ENCODE measurements around the gene CHERP.
"Not testable (repeated sequence)": the region's sequence is repeated elsewhere in the genome, so short reads cannot be mapped to it uniquely, and the experiment has no call there.

Gene CHERP

DNA sequence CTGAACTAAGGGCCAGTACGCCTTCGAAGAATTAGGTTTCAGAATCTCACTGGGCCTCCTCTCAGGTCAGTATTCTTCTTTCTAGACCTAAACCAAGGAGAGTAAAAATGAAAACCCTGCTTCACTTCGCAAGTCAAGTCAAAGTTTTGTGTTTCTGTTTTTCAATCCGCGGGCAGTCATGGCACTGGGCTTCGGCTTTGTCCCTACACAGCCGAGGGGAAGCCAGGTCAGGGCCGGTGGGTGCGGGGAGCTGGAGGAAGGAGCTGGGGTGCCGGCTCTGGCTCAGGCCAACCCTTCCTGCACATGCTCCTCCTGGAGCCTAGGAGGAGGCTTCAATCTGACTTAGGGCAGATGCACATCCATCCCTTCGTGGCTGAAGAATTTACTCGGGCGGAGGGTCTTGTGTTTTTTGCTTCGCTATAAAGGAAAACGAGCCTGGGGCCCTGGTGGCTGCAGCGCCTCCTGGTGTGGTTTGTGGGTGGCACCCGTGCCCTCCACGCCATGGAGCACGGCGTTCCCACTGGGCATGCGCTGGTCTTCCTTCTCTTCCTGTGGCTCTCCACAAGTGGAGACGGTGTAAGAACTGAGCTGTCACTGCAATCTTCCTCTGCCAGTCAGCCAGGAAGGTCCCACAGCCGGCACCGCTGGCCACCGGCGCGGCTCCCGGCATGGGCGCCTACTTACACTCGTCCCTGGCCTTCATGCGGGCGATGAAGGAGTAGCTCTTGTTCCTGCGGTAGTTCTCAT is 23.6 kb downstream of the CHERP start:
- no peak for ATAC-seq

DNA sequence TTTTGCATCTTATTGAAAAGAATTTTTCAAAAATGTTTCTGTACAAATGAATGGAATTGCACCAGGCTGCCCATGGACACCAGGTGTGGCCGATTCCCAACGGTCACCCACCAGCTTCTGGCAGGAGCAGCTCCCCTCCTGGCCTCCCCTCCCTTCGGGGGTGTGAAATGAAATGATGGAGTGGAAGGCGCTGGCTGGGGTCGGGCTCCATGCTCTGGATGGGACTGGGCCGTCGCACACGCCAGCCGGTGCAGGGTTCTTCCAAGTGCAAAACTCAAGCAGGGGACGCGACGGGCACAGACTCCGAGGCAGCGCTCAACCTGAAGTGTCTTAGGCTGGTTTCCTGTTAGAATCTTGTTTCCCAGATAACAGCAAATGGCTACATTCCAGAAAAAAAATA is 24.2 kb downstream of the CHERP start:
- ATAC-seq = no peak

DNA sequence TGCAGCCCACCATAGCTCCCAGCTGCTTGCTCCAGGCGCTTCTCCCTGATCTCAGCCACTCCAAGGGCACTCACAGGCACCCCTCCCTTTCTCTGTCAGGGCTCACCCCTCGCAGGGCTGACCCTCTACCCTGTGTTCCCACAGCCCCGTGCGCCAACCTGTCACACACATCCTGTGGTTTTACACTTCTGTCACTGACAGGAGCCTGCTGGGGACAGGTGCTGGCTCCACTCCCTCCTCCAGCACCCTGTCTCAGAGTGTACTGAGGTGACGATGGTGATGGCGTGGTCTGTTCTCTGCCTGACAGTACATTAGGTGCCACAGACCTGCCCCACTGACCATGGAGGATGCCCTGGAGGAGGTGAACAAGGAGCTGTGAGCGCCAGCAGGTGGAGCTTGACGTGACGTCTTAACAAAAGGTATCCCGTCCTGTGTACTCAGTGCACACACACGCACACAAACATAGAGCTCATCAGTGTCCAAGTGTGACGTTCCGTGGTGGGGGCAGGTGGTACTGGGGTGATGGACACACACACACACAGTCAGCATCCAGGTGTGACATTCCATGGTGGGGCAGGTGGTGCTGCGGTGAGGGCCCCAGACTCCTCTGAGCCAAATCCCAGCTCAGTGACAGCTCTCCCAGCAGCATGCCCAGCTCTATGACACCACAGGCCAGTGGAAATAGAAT is 25.2 kb downstream of the CHERP start:
- ATAC-seq = no peak

DNA sequence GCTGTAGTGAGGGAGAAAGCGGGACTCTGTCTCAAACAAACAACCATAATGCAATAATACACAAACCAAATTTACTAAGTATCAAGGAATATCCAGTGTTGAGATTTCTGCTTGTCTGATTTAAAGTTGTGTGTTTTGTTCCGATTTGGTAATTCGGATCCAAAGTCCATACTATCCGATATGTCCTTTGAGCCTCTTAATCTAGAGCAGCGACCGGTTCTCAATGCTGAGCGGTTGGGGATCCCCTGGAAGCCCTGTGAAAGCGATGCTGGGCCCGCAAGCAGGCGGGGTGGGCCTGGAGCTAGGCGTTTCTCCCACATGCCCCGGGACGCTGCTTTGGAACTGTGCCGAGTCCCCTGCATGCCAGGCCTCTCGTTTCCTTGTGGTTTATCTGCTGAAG is 25.9 kb downstream of the CHERP start:
- ATAC-seq = no peak

DNA sequence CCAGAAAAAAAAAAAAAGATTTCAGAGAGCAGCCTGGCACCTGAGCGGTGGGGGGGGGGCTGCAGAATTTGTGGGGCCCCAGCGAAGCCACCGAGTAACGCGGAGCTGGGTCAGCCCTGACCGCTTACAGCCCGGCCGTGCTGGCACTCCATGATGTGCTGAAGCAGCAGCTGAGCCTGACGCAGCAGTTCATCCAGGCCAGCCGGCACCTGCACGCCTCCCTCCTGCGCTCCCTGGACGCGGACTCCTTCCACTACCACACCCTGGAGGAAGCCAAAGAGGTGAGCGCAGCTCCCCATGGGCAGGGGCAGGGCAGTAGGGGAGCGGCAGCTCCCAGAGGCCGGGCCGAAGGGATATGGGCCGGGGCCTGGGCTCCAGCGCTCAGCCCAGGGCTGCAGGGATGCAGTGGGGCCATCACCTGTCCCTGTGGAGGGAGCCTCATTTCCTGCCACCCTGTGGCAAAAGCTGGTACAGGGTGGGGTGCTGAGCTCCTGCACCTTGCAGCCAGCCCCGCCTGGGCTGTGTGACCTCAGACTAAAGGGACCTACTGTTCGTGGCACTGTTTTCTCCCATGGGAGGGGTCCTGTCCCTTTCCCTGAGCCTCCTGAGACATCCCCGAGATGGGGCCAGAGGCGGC is 27.7 kb downstream of the CHERP start:
- no peak for ATAC-seq

DNA sequence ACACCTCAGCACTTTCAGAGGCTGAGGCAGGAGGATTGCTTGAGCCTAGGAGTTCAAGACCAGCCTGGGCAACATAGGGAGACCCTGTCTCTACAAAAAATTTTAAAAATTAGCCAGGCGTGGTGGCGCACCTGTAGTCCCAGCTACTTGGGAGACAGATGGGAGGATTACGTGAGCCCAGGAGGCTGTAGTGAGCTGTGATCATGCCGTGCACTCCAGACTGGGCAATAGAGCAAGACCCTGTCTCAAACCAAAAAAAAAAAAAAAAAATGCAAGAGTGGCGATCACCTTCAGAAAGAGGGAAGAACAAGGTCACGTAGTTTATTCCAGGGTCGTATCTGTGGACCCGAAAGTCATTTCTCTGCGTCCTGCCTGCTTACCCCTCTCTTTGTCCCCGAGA is 29.6 kb downstream of the CHERP start:
- ATAC-seq = not testable (repeated sequence)

DNA sequence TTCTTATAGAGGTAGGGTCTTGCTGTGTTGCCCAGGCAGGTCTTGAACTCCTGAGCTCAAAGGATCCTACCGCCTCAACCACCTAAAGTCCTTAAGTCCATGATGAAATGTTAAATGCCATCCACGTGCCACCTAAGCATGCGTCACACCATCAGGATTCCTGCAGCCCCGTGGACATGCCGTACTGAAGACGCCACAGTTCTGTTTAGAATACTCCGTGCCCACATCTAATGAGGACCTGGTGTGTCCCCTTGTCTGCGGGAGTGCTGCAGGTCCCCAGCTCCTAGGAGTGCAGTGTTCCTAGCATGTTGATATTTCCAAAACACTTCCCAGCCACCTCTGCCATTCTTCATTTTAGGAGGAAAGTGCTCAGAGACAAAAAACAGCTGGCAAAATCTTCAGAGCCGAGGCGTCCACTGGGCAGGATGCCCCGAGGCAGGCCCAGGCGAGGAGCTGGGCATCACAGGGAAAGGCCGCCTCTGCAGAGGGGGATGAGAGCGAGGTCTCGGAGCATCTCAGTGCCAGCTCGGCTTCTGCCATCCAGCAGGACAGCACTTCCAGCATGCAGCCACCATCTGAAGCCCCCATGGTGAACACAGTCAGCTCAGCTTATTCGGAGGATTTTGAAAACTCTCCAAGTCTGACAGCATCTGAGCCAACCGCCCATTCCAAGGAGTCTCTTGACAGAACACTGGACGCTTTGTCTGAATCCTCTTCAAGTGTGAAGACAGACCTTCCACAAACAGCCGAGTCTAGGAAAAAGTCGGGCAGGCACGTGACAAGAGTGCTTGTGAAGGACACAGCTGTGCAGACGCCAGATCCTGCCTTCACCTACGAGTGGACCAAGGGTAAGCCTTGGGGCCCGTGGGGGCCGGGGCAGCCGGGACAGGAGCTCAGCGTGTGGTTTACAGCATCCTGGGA is 32.8 kb downstream of the CHERP start:
- ATAC-seq = no peak

DNA sequence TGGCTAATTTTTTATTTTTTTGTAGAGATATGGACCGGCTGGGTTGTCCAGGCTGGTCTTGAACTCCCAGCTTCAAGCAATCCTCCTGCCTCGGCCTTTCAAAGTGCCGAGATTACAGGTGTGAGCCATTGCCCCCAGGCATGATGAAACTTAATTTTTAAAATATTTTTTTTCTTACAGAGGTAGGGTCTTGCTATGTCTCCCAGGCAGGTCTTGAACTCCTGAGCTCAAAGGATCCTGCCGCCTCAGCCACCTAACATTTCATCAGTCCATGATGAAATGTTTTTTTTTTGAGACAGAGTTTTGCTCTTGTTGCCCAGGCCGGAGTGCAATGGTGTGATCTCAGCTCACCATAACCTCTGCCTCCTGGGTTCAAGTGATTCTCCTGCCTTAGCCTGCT is 33.7 kb downstream of the CHERP start:
- ATAC-seq = no peak

DNA sequence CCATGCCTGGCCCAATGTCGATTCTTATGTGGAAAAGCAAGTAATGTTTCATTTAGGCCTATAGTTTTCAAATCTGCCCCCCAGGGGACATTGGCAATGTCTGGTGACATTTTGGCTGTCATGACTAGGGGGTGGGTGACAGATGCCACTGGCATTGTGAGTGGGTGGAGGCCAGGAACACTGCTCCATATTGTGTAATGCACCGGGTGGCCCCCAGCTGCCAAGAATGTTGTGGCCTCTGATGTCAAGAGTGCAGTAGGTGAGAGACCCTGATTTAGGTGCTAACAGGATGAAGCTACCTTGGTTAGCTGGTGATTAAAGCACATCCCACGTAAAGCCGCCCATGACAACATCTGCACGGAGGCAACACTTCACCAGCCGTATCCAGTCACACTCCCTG is 35.3 kb downstream of the CHERP start:
- ATAC-seq = no peak

DNA sequence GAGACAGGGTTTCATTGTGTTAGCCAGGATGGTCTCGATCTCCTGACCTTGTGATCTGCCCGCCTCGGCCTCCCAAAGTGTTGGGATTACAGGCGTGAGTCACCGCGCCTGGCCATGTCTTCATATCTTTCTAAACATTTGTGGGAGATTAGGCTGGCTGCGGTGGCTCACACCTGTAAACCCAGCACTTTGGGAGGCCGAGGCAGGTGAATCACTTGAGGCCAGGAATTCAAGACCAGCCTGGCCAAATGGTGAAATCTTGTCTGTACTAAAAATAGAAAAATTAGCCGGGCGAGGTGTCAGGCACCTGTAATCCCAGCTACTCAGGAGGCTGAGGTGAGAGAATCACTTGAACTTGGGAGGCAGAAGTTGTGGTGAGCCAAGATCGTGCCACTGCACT is 36.1 kb downstream of the CHERP start:
- not testable (repeated sequence) for ATAC-seq

DNA sequence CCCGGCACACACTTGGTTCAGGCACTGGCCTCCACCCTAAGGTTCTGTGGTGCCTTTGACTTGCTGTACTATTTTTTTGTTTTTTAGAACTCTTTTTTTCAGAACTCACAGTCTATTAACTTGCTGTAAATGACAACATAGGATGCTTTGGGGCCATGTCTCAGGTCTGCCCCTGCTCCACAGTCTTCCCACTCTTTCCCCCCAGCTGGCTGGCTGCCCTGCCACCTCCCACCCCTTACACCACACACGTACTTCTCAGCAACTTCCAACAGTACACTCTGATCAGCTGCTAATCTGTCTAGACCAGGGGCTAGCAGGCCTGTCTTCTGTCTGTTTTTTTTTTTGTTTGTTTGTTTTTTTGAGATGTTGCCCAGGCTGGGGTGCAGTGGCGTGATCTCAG is 38.0 kb downstream of the CHERP start:
- no peak for ATAC-seq

DNA sequence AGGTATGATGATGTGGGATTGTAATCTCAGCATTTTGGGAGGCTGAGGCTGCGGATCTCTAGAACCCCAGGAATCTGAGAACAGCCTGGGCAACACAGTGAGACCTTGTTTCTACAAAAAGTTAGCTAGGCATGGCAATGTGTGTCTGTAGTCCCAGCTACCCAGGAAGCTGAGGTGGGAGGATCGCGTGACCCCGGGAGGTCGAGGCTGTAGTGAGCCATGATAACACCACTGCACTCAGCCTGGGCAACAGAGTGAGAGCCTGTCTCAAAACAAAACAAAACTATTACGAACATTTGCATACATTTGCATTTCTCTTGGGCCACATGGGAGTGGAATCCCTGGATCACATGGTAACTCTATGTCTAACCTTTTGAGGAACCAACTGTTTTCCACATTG is 44.4 kb downstream of the CHERP start:
- ATAC-seq = no peak

DNA sequence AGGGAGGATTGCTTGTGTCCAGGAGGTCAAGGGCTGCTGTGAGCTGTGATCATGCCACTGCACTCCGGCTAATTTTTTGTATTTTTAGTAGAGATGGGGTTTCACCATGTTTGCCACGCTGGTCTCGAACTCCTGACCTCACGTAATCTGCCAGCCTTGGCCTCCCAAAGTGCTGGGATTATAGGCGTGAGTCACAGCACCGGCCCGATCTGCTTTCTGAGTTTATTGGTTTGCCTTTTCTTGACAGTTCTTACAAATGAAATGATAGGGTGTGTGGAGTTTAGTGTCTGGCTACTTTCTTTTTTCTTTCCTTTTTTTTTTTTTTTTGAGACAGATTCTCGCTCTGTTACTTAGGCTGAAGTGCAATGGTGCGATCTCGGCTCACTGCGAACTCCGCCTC is 45.2 kb downstream of the CHERP start:
- no peak for ATAC-seq

DNA sequence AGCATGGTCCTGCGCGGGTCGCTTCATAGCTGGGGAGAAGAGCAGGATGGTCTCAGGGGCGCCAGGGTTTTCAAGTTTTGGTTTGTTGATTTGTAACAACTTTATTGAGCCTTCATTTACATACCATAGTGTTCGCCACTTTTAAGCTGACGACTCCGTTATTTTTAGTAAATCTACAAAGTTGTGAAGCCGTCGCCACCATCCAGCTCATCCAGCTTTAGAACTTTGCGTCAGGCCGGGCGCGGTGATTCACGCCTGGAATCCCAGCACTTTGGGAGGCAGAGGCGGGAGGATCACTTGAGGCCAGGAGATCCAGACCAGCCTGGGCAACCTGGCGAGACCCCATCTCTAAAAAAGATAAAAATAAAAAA is 45.6 kb downstream of the CHERP start:
- no peak for ATAC-seq

DNA sequence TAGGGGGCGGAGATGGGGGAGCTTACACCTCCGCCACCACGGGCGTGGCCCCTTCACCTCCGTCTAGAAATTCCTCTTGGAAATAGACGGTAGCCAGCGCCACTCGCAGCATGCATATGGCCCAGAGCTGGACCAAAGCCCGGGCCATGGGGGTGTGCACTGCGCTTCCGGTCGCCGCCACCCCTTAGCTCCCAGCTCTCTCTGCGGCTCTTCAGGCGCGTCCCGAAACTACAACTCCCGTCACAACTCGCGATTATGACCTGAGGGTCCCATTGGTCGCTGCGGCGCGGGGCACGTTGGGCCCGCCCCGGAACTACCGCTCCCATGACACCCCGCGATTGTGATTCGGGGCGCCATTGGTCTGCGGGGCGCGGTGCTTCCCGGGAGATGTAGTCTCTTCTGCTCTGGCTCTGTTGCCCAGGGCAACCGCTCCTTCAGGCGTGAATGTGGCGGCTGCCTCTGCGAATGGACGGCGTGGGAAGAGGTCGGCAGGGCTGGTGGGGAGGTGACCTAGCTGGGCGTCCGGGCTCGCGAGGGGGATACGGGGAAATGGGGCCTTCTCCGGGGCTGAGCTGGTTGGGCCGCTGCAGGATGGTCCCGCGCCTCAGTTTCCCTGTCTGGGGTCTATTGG is 46.1 kb downstream of the CHERP start, which contains the start of the genes C19orf44 and CALR3:
Gene C19orf44, plus strand, starts transcription at position 413 of the 631 bp plus-strand sequence. CDS start 4,399 bp downstream, outside the sequence.
Gene CALR3, minus strand, starts transcription at position 186 of the 631 bp plus-strand sequence. Its CDS starts 38 bp downstream, at position 148.
- peak; percentile 99 for ATAC-seq

DNA sequence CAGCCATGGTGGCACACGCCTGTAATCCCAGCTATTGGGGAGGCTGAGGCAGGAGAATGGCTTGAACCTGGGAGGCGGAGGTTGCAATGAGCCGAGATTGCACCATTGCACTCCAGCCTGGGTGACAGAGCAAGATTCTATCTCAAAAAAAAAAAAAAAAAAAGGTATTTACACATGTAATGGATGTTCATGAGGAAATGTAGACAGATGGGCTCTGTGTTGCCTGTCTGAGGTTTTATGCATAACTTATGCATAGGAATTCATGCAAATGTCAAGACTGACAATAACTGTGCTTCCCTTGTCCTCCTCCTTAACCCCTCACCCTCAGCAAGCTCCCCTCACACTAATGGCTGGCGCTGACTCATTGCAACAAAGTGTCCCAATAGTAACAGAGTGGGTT is 55.8 kb downstream of the CHERP start:
- ATAC-seq = not testable (repeated sequence)

DNA sequence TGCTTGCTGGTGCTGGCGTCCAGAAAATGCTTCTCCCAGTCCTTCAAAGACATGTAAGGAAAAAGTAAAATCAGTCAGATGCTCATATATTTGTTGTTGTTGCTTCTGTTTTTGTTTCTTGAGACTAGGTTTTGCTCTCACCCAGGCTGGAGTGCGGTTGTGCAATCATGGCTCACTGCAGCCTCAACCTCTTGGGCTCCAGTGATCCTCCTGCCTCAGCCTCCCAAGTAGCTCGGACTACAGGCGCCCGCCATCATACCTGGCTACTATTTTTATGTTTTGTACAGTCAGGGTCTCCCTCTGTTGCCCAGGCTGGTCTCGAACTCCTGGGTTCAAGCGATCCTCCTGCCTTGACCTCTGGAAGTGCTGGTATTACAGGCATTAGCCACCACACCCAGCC is 59.5 kb downstream of the CHERP start:
- no peak for ATAC-seq

DNA sequence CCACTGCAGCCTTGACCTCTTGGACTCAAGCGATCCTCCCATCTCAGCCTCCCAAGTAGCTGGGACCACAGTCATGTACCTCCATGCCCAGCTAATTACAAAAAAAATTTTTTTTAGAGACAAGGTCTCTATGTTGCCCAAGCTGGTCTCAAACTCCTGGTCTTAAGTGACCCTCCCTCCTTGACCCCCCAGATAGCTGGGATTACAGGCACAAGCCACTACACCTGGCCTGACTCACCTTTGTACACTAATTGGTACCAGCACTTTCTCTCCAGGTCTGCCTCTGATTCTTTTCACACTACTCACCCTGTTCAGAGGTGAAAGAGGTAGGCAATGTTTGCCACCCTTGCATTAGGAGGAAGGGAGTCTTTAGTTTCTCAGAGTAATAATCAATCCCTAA is 64.9 kb downstream of the CHERP start:
- no peak for ATAC-seq

DNA sequence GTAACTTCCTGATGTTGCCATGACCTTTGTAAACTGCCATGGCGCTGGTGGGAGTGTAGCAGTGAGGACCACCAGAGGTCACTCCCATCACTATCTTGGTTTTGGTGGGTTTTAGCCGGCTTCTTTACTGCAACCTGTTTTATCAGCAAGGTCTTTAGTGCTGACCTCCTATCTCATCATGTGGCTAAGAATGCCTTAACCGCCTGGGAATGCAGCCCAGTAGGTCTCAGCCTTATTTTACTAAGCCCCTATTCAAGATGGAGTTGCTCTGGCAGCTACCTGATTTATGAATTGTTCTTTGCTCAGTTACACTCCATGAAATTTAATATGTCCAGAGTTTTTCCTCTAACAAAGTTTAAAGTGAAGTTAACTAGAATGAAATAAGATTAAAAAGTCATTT is 65.8 kb downstream of the CHERP start:
- ATAC-seq = no peak

DNA sequence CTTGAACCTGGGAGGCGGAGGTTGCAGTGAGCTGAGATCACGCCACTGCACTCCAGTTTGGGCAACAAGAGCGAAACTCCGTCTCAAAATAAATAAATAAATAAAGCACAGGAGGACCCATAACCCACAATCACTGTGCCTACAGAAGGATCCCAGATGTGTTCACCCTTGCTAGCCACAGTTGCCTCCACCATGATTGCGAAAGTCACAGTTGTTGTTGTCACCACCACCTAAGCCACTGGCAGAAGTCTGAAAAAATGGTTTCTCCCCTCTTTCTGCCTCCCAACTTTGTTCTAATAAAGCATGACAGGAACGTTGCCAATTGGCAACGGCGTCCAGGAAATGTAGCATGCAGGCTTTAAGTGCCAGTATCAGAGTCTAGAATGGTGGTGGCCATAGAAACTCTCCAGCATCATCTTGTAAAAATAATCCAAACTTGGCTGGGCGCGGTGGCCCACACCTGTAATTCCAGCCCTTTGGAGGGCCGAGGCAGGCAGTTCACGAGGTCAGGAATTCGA is 68.3 kb downstream of the CHERP start:
- ATAC-seq = no peak

DNA sequence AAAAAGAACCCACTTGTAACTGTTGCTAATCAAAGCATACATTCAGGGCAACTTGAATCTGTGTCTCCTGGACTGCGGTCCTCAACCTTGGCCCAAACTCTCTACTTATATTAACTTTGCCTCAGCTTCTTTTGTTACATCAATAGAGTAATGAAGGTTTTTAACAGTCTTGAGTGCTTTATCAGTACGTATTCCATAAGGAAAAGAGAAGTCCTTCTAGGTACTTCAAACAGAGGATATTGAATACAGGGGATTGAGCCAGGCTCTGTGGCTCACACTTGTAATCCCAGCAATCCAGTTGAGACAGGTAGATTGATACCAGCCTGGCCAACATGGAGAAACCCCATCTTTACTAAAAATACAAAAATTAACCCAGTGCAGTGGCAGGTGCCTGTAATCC is 69.2 kb downstream of the CHERP start:
- no peak for ATAC-seq

DNA sequence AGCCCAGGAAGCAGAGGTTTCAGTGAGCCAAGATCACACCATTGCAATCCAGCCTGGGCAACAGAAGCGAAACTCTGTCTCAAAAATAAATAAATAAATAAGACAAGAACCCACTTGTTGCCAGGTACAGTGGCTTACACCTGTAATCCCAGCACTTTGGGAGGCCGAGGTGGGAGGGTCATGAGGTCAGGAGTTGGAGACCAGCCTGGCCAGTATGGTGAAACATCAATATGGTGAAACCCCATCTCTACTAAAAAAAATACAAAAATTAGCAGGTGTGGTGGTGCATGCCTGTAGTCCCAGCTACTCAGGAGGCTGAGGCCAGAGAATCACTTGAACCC is 69.7 kb downstream of the CHERP start:
- not testable (repeated sequence) for ATAC-seq
